Trophoblast cell (in vitro differentiated cells and primary cell): ENCODE measurements around the gene MAPRE3. TPM values are rescaled to one million over a fixed set of nuclear protein-coding genes. Genes with fewer than 3 reads are reported as not detected.
"Not testable (repeated sequence)": the region's sequence is repeated elsewhere in the genome, so short reads cannot be mapped to it uniquely, and the experiment has no call there.

Experiments used
- DNase-seq, 2 donors: peaks; one replicate each; pipeline ENCODE4 v3.0.0-alpha.2; 2016
- H2AFZ ChIP-seq: 2 replicates; pipeline ENCODE4 v1.6.1; 2013; ENCODE audit warnings: low read length, moderate library complexity, mild to moderate bottlenecking; ENCODE audit not compliant: insufficient read depth, poor library complexity
- H2AK5ac ChIP-seq: 2 replicates; pipeline ENCODE4 v1.6.1; 2013; ENCODE audit warnings: mild to moderate bottlenecking, low read length
- H2BK120ac ChIP-seq: 2 replicates; pipeline ENCODE4 v1.6.1; 2013; ENCODE audit warnings: low read length, mild to moderate bottlenecking, moderate library complexity; ENCODE audit not compliant: insufficient read depth, poor library complexity
- H2BK12ac ChIP-seq: 2 replicates; pipeline ENCODE4 v1.6.1; 2013; ENCODE audit warnings: mild to moderate bottlenecking, low read length, moderate library complexity
- H2BK5ac ChIP-seq: 2 replicates; pipeline ENCODE4 v1.6.1; 2013; ENCODE audit warnings: low read length, low read depth, moderate library complexity, mild to moderate bottlenecking; ENCODE audit not compliant: poor library complexity
- H3K14ac ChIP-seq: 2 replicates; pipeline ENCODE4 v1.6.1; 2013; ENCODE audit warnings: mild to moderate bottlenecking, low read length
- H3K18ac ChIP-seq: 2 replicates; pipeline ENCODE4 v1.6.1; 2013; ENCODE audit warnings: mild to moderate bottlenecking, low read length
- H3K23ac ChIP-seq: 2 replicates; pipeline ENCODE4 v1.6.1; 2013; ENCODE audit warnings: low read length
- H3K27ac ChIP-seq: 2 replicates; pipeline ENCODE4 v1.5.1; 2013; ENCODE audit warnings: low read depth, mild to moderate bottlenecking, inconsistent platforms, low read length, moderate library complexity
- H3K27me3 ChIP-seq: 2 replicates; pipeline ENCODE4 v1.6.1; 2013; ENCODE audit warnings: inconsistent platforms, mild to moderate bottlenecking, low read length, moderate library complexity; ENCODE audit not compliant: insufficient read depth
- H3K36me3 ChIP-seq, 2 experiments: 1 replicate in 1 of 2; 2 replicates in 1 of 2; pipeline ENCODE4 v1.6.1; 2013; ENCODE audit warnings: low read length in 2 of 2, mild to moderate bottlenecking in 2 of 2, moderate library complexity in 1 of 2; ENCODE audit not compliant: insufficient read depth in 2 of 2, control insufficient read depth in 1 of 2
- H3K4ac ChIP-seq: 2 replicates; pipeline ENCODE4 v1.6.1; 2013; ENCODE audit warnings: low read depth, mild to moderate bottlenecking, low read length, moderate library complexity
- H3K4me1 ChIP-seq, 2 experiments: 1 replicate in 1 of 2; 2 replicates in 1 of 2; pipeline ENCODE4 v1.6.1; 2013; ENCODE audit warnings: low read length in 2 of 2, mild to moderate bottlenecking in 2 of 2, moderate library complexity in 1 of 2; ENCODE audit not compliant: insufficient read depth in 2 of 2, control insufficient read depth in 1 of 2
- H3K4me2 ChIP-seq: 2 replicates; pipeline ENCODE4 v1.6.1; 2013; ENCODE audit warnings: inconsistent platforms, mild to moderate bottlenecking, low read length, moderate library complexity
- H3K4me3 ChIP-seq: 2 replicates; pipeline ENCODE4 v1.5.1; 2013; ENCODE audit warnings: mild to moderate bottlenecking, low read depth, low read length, inconsistent platforms
- H3K79me1 ChIP-seq: one replicate; pipeline ENCODE4 v1.6.1; 2013; ENCODE audit warnings: low read length
- H3K79me2 ChIP-seq: 2 replicates; pipeline ENCODE4 v1.6.1; 2013; ENCODE audit warnings: low read length, mild to moderate bottlenecking; ENCODE audit not compliant: control insufficient read depth, insufficient read depth, poor library complexity
- H3K9ac ChIP-seq: 2 replicates; pipeline ENCODE4 v1.6.1; 2013; ENCODE audit warnings: mild to moderate bottlenecking, low read length
- H3K9me3 ChIP-seq: 2 replicates; pipeline ENCODE4 v1.6.1; 2013; ENCODE audit warnings: low read depth, mild to moderate bottlenecking, control low read depth, inconsistent platforms, low read length; ENCODE audit not compliant: insufficient read depth
- H4K12ac ChIP-seq: 2 replicates; pipeline ENCODE4 v1.6.1; 2013; ENCODE audit warnings: low read depth, mild to moderate bottlenecking, low read length, moderate library complexity
- H4K8ac ChIP-seq: 2 replicates; pipeline ENCODE4 v1.6.1; 2013; ENCODE audit warnings: low read depth, mild to moderate bottlenecking, low read length, moderate library complexity
- H4K91ac ChIP-seq: one replicate; pipeline ENCODE4 v1.6.1; 2013; ENCODE audit warnings: low read depth, mild to moderate bottlenecking, low read length, moderate library complexity
- WGBS: extraction: QIAGEN DNeasy Blood & Tissue Kit; methylation state at CpG from one replicate; pipeline ENCODE4 v1.1.7; 2013; ENCODE audit warnings: missing lambda C conversion rate; ENCODE audit not compliant: insufficient read length, insufficient coverage; ENCODE audit errors: extremely low coverage; 5-methylcytosine and 5-hydroxymethylcytosine counted together
- polyA plus RNA-seq: library from polyadenylated mRNA; stranded (reverse); fragments of 200-250 nt; gene quantifications from 2 replicates; pipeline ENCODE4 v1.2.3, GENCODE V29; 2013

Gene MAPRE3
- polyA plus RNA-seq: 5.8 and 6.8 TPM in 2 replicates

- peak within 1 kb of the TSS; percentile 87 for H3K4me2 ChIP-seq
- WGBS: no CpG with 5 or more reads among the region's 69 CpGs
- no peak within 1 kb of the TSS for H2BK120ac ChIP-seq
- no peaks in the 10 kb centered on the region for H3K36me3 ChIP-seq
- H4K8ac ChIP-seq: peak within 1 kb of the TSS; percentile 49
- peak within 1 kb of the TSS; percentile 83 for H3K4me3 ChIP-seq
- H3K14ac ChIP-seq: no peak within 1 kb of the TSS
- no peak within 1 kb of the TSS for H3K4ac ChIP-seq
- H3K27ac ChIP-seq: no peak within 1 kb of the TSS
- H3K9ac ChIP-seq: no peak within 1 kb of the TSS
- H2BK5ac ChIP-seq: no peak within 1 kb of the TSS
- no peak within 1 kb of the TSS for H4K91ac ChIP-seq
- H2AK5ac ChIP-seq: no peak within 1 kb of the TSS
- no peak within 1 kb of the TSS for H3K18ac ChIP-seq
- peaks cover 5% of the 10 kb centered on the region in 2 experiments for H3K4me1 ChIP-seq
- H2BK12ac ChIP-seq: no peak within 1 kb of the TSS
- no peak within 1 kb of the TSS for H4K12ac ChIP-seq
- no peaks in the 10 kb centered on the region for H3K79me2 ChIP-seq
- peak within 1 kb of the TSS; percentile 70 for H2AFZ ChIP-seq
- H3K27me3 ChIP-seq: peaks cover 3% of the 10 kb centered on the region
- H3K79me1 ChIP-seq: no peaks in the 10 kb centered on the region
- H3K9me3 ChIP-seq: no peaks in the 10 kb centered on the region
- peak; percentile 91 to 95 for DNase-seq
- H3K23ac ChIP-seq: no peak within 1 kb of the TSS
Observed at GRCh38 chr2:26970244-26970927, at the start of gene MAPRE3. MAPRE3 (plus strand) TSS chr2:26970637; CDS start chr2:27022219, 51,582 bp downstream.

GRCh38 chr2:26921323-26921722, 49.1 kb upstream of the MAPRE3 start:
- no peaks in the 10 kb centered on the region for H3K27me3 ChIP-seq
- H3K18ac ChIP-seq: no peak overlapping the region
- H2BK120ac ChIP-seq: no peak overlapping the region
- H4K8ac ChIP-seq: no peak overlapping the region
- no peak overlapping the region for H3K4ac ChIP-seq
- no peak overlapping the region for H2BK5ac ChIP-seq
- no peak overlapping the region for H3K14ac ChIP-seq
- H4K12ac ChIP-seq: no peak overlapping the region
- no peak for DNase-seq
- H3K4me3 ChIP-seq: no peak overlapping the region
- peaks cover 8 to 9% of the 10 kb centered on the region in 2 experiments for H3K4me1 ChIP-seq
- no peak overlapping the region for H3K27ac ChIP-seq
- H3K4me2 ChIP-seq: no peak overlapping the region
- H4K91ac ChIP-seq: no peak overlapping the region
- no CpG with 5 or more reads among the region's 5 CpGs for WGBS
- no peaks in the 10 kb centered on the region for H3K36me3 ChIP-seq
- H2AFZ ChIP-seq: no peak overlapping the region
- peaks cover 2% of the 10 kb centered on the region for H3K79me1 ChIP-seq
- no peak overlapping the region for H2AK5ac ChIP-seq
- H2BK12ac ChIP-seq: no peak overlapping the region
- no peak overlapping the region for H3K9ac ChIP-seq
- H3K23ac ChIP-seq: no peak overlapping the region
- H3K9me3 ChIP-seq: peaks cover 4% of the 10 kb centered on the region
- H3K79me2 ChIP-seq: no peaks in the 10 kb centered on the region

GRCh38 chr2:26922405-26923188, 47.8 kb upstream of the MAPRE3 start:
- Histone ChIP-seq H3K4me2 (no peak overlapping the region), H3K27me3 (no peaks in the 10 kb centered on the region), H2AK5ac (no peak overlapping the region), H3K36me3 (no peaks in the 10 kb centered on the region), H3K23ac (no peak overlapping the region), H4K8ac (no peak overlapping the region), H4K12ac (no peak overlapping the region), H3K79me2 (no peaks in the 10 kb centered on the region), H2BK120ac (no peak overlapping the region), H3K4me3 (no peak overlapping the region), H2BK12ac (no peak overlapping the region), H2BK5ac (no peak overlapping the region), H3K9ac (no peak overlapping the region), H3K4ac (no peak overlapping the region), H3K14ac (no peak overlapping the region), H2AFZ (no peak overlapping the region), H3K4me1 (peaks cover 8 to 9% of the 10 kb centered on the region in 2 experiments), H4K91ac (no peak overlapping the region), H3K79me1 (peaks cover 2% of the 10 kb centered on the region), H3K18ac (no peak overlapping the region), H3K9me3 (peaks cover 4% of the 10 kb centered on the region), H3K27ac (no peak overlapping the region)
- no CpG with 5 or more reads among the region's 8 CpGs for WGBS
- DNase-seq: peak in 1 of 2 donors; percentile 53

GRCh38 chr2:26923189-26923466, 47.3 kb upstream of the MAPRE3 start:
- not testable (repeated sequence) for H4K91ac ChIP-seq, H3K79me2 ChIP-seq, H2BK5ac ChIP-seq, H2BK120ac ChIP-seq, H4K8ac ChIP-seq, H3K4ac ChIP-seq, H3K4me1 ChIP-seq, H2BK12ac ChIP-seq, H4K12ac ChIP-seq, H3K23ac ChIP-seq, H2AK5ac ChIP-seq, H3K18ac ChIP-seq, H3K4me2 ChIP-seq, H2AFZ ChIP-seq, H3K9me3 ChIP-seq, H3K4me3 ChIP-seq, DNase-seq, H3K27ac ChIP-seq, H3K9ac ChIP-seq, H3K79me1 ChIP-seq, H3K27me3 ChIP-seq, H3K36me3 ChIP-seq, H3K14ac ChIP-seq
- WGBS: no CpG with 5 or more reads among the region's 1 CpG
